Astrocyte (in vitro differentiated cells and primary cell): Measurements from ENCODE around the gene SPATA20.

ENCODE experiments used
- EZH2 ChIP-seq: IDR thresholded peaks from 2 replicates; pipeline ENCODE4 v1.6.1; 2012; ENCODE audit warnings: mild to moderate bottlenecking, low read length, inconsistent platforms; ENCODE audit not compliant: insufficient read depth
- TF ChIP-seq, protein P1 (sequence below): IDR thresholded peaks from 2 replicates; pipeline ENCODE4 v1.5.1; 2011; ENCODE audit warnings: low read depth, mild to moderate bottlenecking, inconsistent platforms, low read length, moderate library complexity; ENCODE audit not compliant: insufficient read depth

- TF ChIP-seq, protein P1, sequence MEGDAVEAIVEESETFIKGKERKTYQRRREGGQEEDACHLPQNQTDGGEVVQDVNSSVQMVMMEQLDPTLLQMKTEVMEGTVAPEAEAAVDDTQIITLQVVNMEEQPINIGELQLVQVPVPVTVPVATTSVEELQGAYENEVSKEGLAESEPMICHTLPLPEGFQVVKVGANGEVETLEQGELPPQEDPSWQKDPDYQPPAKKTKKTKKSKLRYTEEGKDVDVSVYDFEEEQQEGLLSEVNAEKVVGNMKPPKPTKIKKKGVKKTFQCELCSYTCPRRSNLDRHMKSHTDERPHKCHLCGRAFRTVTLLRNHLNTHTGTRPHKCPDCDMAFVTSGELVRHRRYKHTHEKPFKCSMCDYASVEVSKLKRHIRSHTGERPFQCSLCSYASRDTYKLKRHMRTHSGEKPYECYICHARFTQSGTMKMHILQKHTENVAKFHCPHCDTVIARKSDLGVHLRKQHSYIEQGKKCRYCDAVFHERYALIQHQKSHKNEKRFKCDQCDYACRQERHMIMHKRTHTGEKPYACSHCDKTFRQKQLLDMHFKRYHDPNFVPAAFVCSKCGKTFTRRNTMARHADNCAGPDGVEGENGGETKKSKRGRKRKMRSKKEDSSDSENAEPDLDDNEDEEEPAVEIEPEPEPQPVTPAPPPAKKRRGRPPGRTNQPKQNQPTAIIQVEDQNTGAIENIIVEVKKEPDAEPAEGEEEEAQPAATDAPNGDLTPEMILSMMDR, result no peak
- no peak for TF ChIP-seq EZH2
Observed at GRCh38 chr17:50554201-50554600, 7.2 kb downstream of the SPATA20 start.
